Smooth muscle cell (in vitro differentiated cells): ENCODE measurements around the gene VCAM1. TPM values are rescaled to one million over a fixed set of nuclear protein-coding genes. Genes with fewer than 3 reads are reported as not detected.

Source experiments
- DNase-seq: peaks from one replicate; lab custom pipeline; 2025; ENCODE audit not compliant: unreplicated experiment; lab: John Stamatoyannopoulos, UW
- H2AFZ ChIP-seq: fragments of 200-600 bp; sonication (generic); 2 replicates; pipeline ENCODE4 v1.6.0; 2016; ENCODE audit warnings: antibody characterized with exemption, low read depth, mild to moderate bottlenecking
- H3F3A ChIP-seq: fragments of 200-600 bp; sonication (generic); 2 replicates; pipeline ENCODE4 v1.6.0; 2017; ENCODE audit warnings: antibody characterized with exemption, low read depth
- H3K27ac ChIP-seq: fragments of 200-600 bp; sonication (generic); 2 replicates; pipeline ENCODE4 v1.5.1; 2016; ENCODE audit warnings: low read depth, mild to moderate bottlenecking
- H3K27me3 ChIP-seq: fragments of 200-600 bp; sonication (generic); 2 replicates; pipeline ENCODE4 v1.6.1; 2016; ENCODE audit warnings: low read depth, mild to moderate bottlenecking
- H3K36me3 ChIP-seq: fragments of 200-600 bp; sonication (generic); 2 replicates; pipeline ENCODE4 v1.5.1; 2016; ENCODE audit warnings: low read depth
- H3K4me1 ChIP-seq: fragments of 200-600 bp; sonication (generic); 2 replicates; pipeline ENCODE4 v1.5.1; 2016; ENCODE audit warnings: low read depth
- H3K4me2 ChIP-seq: fragments of 200-600 bp; sonication (generic); 2 replicates; pipeline ENCODE4 v1.6.0; 2016; ENCODE audit warnings: mild to moderate bottlenecking
- H3K4me3 ChIP-seq: fragments of 200-600 bp; sonication (generic); 2 replicates; pipeline ENCODE4 v1.5.1; 2016; ENCODE audit warnings: mild to moderate bottlenecking
- H3K79me2 ChIP-seq: fragments of 200-600 bp; sonication (generic); 2 replicates; pipeline ENCODE4 v1.6.0; 2016; ENCODE audit warnings: low read depth, mild to moderate bottlenecking
- H3K9ac ChIP-seq: fragments of 200-600 bp; sonication (generic); 2 replicates; pipeline ENCODE4 v1.6.0; 2016; ENCODE audit warnings: low read depth
- H3K9me3 ChIP-seq: fragments of 200-600 bp; sonication (generic); replicated peaks from 2 replicates; pipeline ENCODE4 v1.5.1; 2016; ENCODE audit warnings: low read depth
- H4K20me1 ChIP-seq: fragments of 200-600 bp; sonication (generic); 2 replicates; pipeline ENCODE4 v1.6.0; 2016; ENCODE audit warnings: low read depth
- WGBS: methylation state at CpG from one replicate; pipeline ENCODE4 v1.1.7; 2016; ENCODE audit warnings: low lambda C conversion rate; 5-methylcytosine and 5-hydroxymethylcytosine counted together
- polyA plus RNA-seq: library from polyadenylated mRNA; unstranded; fragments of >200 nt; fragmentation: Nextera tagmentation; extraction: Ambion mirVana; gene quantifications from 2 replicates; pipeline ENCODE4 v1.2.1, GENCODE V29; 2016
- total RNA-seq: library from RNA; depleted of rRNA; stranded (reverse); fragments of >200 nt; gene quantifications from 2 replicates; pipeline ENCODE4 v1.2.3, GENCODE V29; 2014
- TF ChIP-seq, protein P1 (sequence below): fragments of 200-600 bp; sonication (generic); IDR thresholded peaks from 2 replicates; pipeline ENCODE4 v1.5.1; 2017; ENCODE audit warnings: borderline replicate concordance, mild to moderate bottlenecking, antibody characterized with exemption; ENCODE audit not compliant: insufficient read depth, poor library complexity, severe bottlenecking

The VCAM1 gene
- total and polyA plus RNA-seq, 2 experiments from 2014 or later: 63.8 to 105 TPM

- no peak for DNase-seq
- Histone ChIP-seq H3K4me1 (peaks cover 4% of the 10 kb centered on the region), H3K4me3 (no peak overlapping the region), H3K4me2 (no peak overlapping the region), H2AFZ (peak overlapping the region; percentile 10), H3K79me2 (no peaks in the 10 kb centered on the region), H3K27ac (no peak overlapping the region), H3K9ac (no peak overlapping the region), H3K36me3 (no peaks in the 10 kb centered on the region), H3K9me3 (no peaks in the 10 kb centered on the region), H3F3A (no peaks in the 10 kb centered on the region), H3K27me3 (no peaks in the 10 kb centered on the region), H4K20me1 (no peaks in the 10 kb centered on the region)
- WGBS: 86% methylated on average over 2 of the region's 2 CpGs
- TF ChIP-seq, protein P1, sequence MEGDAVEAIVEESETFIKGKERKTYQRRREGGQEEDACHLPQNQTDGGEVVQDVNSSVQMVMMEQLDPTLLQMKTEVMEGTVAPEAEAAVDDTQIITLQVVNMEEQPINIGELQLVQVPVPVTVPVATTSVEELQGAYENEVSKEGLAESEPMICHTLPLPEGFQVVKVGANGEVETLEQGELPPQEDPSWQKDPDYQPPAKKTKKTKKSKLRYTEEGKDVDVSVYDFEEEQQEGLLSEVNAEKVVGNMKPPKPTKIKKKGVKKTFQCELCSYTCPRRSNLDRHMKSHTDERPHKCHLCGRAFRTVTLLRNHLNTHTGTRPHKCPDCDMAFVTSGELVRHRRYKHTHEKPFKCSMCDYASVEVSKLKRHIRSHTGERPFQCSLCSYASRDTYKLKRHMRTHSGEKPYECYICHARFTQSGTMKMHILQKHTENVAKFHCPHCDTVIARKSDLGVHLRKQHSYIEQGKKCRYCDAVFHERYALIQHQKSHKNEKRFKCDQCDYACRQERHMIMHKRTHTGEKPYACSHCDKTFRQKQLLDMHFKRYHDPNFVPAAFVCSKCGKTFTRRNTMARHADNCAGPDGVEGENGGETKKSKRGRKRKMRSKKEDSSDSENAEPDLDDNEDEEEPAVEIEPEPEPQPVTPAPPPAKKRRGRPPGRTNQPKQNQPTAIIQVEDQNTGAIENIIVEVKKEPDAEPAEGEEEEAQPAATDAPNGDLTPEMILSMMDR: no peak
These were observed 16.5 kb upstream of the VCAM1 start for GRCh38 chr1:100703052-100703451.

- no peak for DNase-seq
- no peaks in the 10 kb centered on the region for H3K27me3 ChIP-seq
- H3K4me2 ChIP-seq: no peak overlapping the region
- no peak overlapping the region for H3K27ac ChIP-seq
- H4K20me1 ChIP-seq: no peaks in the 10 kb centered on the region
- H3K4me1 ChIP-seq: peaks cover 7% of the 10 kb centered on the region
- no peak overlapping the region for H3K9ac ChIP-seq
- no peaks in the 10 kb centered on the region for H3F3A ChIP-seq
- TF ChIP-seq, protein P1: no peak
- WGBS: 66% methylated on average over 2 of the region's 2 CpGs
- no peak overlapping the region for H3K4me3 ChIP-seq
- no peaks in the 10 kb centered on the region for H3K79me2 ChIP-seq
- H3K9me3 ChIP-seq: no peaks in the 10 kb centered on the region
- peak overlapping the region; percentile 10 for H2AFZ ChIP-seq
- H3K36me3 ChIP-seq: no peaks in the 10 kb centered on the region
These were observed 15.8 kb upstream of the VCAM1 start for GRCh38 chr1:100703716-100704115.

GRCh38 chr1:100704473-100704872 lies 15.1 kb upstream of the VCAM1 start:
- Histone ChIP-seq H3K4me2 (no peak overlapping the region), H3K79me2 (no peaks in the 10 kb centered on the region), H3K4me1 (peaks cover 7% of the 10 kb centered on the region), H4K20me1 (no peaks in the 10 kb centered on the region), H3K9me3 (no peaks in the 10 kb centered on the region), H2AFZ (peak overlapping the region; percentile 10), H3K27me3 (no peaks in the 10 kb centered on the region), H3K4me3 (no peak overlapping the region), H3K9ac (no peak overlapping the region), H3F3A (no peaks in the 10 kb centered on the region), H3K27ac (no peak overlapping the region), H3K36me3 (no peaks in the 10 kb centered on the region)
- 96% methylated on average over 3 of the region's 3 CpGs for WGBS
- TF ChIP-seq, protein P1: no peak
- no peak for DNase-seq

GRCh38 chr1:100706296-100706695 lies 13.2 kb upstream of the VCAM1 start:
- Histone ChIP-seq H3K9ac (no peak overlapping the region), H2AFZ (no peak overlapping the region), H3K4me1 (peaks cover 7% of the 10 kb centered on the region), H3K4me3 (no peak overlapping the region), H3K4me2 (no peak overlapping the region), H3F3A (no peaks in the 10 kb centered on the region), H3K27ac (no peak overlapping the region), H3K27me3 (no peaks in the 10 kb centered on the region), H3K36me3 (no peaks in the 10 kb centered on the region), H3K79me2 (no peaks in the 10 kb centered on the region), H3K9me3 (no peaks in the 10 kb centered on the region), H4K20me1 (no peaks in the 10 kb centered on the region)
- 90% methylated on average over 1 of the region's 1 CpG for WGBS
- TF ChIP-seq, protein P1: no peak
- no peak for DNase-seq
